Heart right ventricle (tissue), 16 donors: ENCODE results near the gene COL5A1. TPM values are rescaled to one million over a fixed set of nuclear protein-coding genes. Genes with fewer than 3 reads are reported as not detected.

Experiments
- ATAC-seq, 8 donors: fragments of 200-7000 bp; cut with Tn5 transposase; one replicate each; pipeline ENCODE4 v1.9.1; 2020; ENCODE audit warnings: mild to moderate bottlenecking in 8 of 8, moderate library complexity in 8 of 8, moderate number of reproducible peaks in 1 of 8
- DNase-seq, 2 donors: peaks; one replicate each; pipeline ENCODE4 v3.0.0-alpha.2; 2020
- H3K27ac ChIP-seq, 10 donors: fragments of 200-600 bp; sonication (generic) in 2 of 10; one replicate each; pipeline versions ENCODE4 v1.5.0 to v1.8.0; 2020 to 2022; ENCODE audit warnings: mild to moderate bottlenecking in 3 of 10
- H3K27me3 ChIP-seq, 7 donors: fragments of 200-600 bp; one replicate each; pipeline ENCODE4 v1.8.0; 2021 to 2022; ENCODE audit warnings: mild to moderate bottlenecking in 2 of 7
- H3K36me3 ChIP-seq, 9 donors: fragments of 200-600 bp; sonication (generic) in 1 of 9; one replicate each; pipeline versions ENCODE4 v1.5.0 to v1.8.0; 2020 to 2022; ENCODE audit warnings: mild to moderate bottlenecking in 2 of 9
- H3K4me1 ChIP-seq, 9 donors: fragments of 200-600 bp; sonication (generic) in 1 of 9; one replicate each; pipeline versions ENCODE4 v1.5.0 to v1.8.0; 2020 to 2022; ENCODE audit warnings: mild to moderate bottlenecking in 4 of 9
- H3K4me3 ChIP-seq, 10 donors: fragments of 200-600 bp; sonication (generic) in 2 of 10; one replicate each; pipeline versions ENCODE4 v1.5.0 to v1.8.0; 2020 to 2022; ENCODE audit warnings: mild to moderate bottlenecking in 7 of 10, moderate library complexity in 2 of 10
- H3K9me3 ChIP-seq, 11 donors: fragments of 200-600 bp in 10 of 11; sonication (generic) in 2 of 11; one replicate each; pipeline versions ENCODE4 v1.5.0 to v1.8.0; 2013 to 2022; ENCODE audit warnings: mild to moderate bottlenecking in 2 of 11, control low read depth in 1 of 11, moderate library complexity in 1 of 11
- CTCF ChIP-seq, 9 donors: fragments of 200-600 bp; sonication (generic) in 2 of 9; IDR thresholded peaks; one replicate each; pipeline versions ENCODE4 v1.5.0 to v1.8.0; 2021 to 2022; ENCODE audit warnings: antibody characterized with exemption in 9 of 9, mild to moderate bottlenecking in 5 of 9, moderate library complexity in 1 of 9
- WGBS, 2 donors: extraction: QIAGEN DNeasy Blood & Tissue Kit; methylation state at CpG; one replicate each; pipeline ENCODE4 v1.1.7; 2013; ENCODE audit warnings: inconsistent platforms in 1 of 2; 5-methylcytosine and 5-hydroxymethylcytosine counted together
- intact Hi-C, 10 donors: fragments of 100-400 bp; cut with DNase I; formaldehyde crosslinking; loops; one replicate each; pipeline versions ENCODE4 v1.11.1 to v1.14.2; 2022
- polyA plus RNA-seq, 2 donors: library from polyadenylated mRNA; stranded (reverse); fragments of 200-250 nt; gene quantifications; one replicate each; pipeline ENCODE4 v1.2.3, GENCODE V29; 2013
- total RNA-seq, 10 donors: library from RNA; stranded (reverse); fragmentation: NEBNext Ultra II Directional in 3 of 10; extraction: Animal tissue kit (Norgen Biotek cat#: 25700) in 3 of 10; gene quantifications; one replicate each; pipeline versions ENCODE4 v1.2.1 to v1.2.4, GENCODE V29; 2021 to 2023
- donor health status: Arrhythmogenic right ventricular cardiomyopathy.
- donor health status: ischemic (EF 13 %, LVEDD 7.1; RV severe dilation, severe dysfunction).
- donor health status: healthy with polysubstance abuse.
- donor health status: DM: no; HTN: yes; CAD: no.
- donor health status: DM: no; HTN: no; CAD: no.
- donor health status: ischemic (EF 25% LVEDD 6.9; RV normal size, moderate dysfunction).
- donor health status: ischemic (EF 25% LVEDD 5.7; RV mildly dilated, moderate dysfunction).
- donor health status: healthy.
- donor health status: DM: yes; HTN: yes; CAD: no.
- donor health status: Ischemic cardiomyopathy.
- donor health status: ischemic (EF 35%, LVEDD 5.7; RV mildly dilated, moderate dysfunction).
- donor health status: nonischemic (EF 11% LVEDD 7.7; RV severe dilation, severe dysfunction).
- donor health status: DM: yes; HTN: yes; CAD: no.
- donor health status: PGD.
- donor health status: ischemic (EF 29% LVEDD 5.4; RV normal size, mild dysfunction).
- donor health status: nonischemic (EF 23%, LVEDD 6.1; RV moderate dilation, normal function).

The COL5A1 gene
- total and polyA plus RNA-seq, 12 donors, result 8.1 to 60.0 (median 13.3) TPM

- H3K4me3 ChIP-seq, result no peak overlapping the region
- no peaks in the 10 kb centered on the region for H3K36me3 ChIP-seq
- ATAC-seq, result no peak
- TF ChIP-seq CTCF (IDR thresholded peaks at IDR 0.05), result no peak
- H3K9me3 ChIP-seq, result peaks cover 0 to 4% (median 0%) of the 10 kb centered on the region in 11 donors
- H3K4me1 ChIP-seq, result peaks cover 0 to 26% (median 5%) of the 10 kb centered on the region in 9 donors
- intact Hi-C loops, result no loop called here
- 96% methylated on average over 10 of the region's 10 CpGs for WGBS, 2 donors
- no peak overlapping the region for H3K27ac ChIP-seq
- no peak for DNase-seq
- H3K27me3 ChIP-seq, result peaks cover 0 to 41% (median 22%) of the 10 kb centered on the region in 7 donors
Observed at GRCh38 chr9:134600836-134601638, 40.6 kb upstream of the COL5A1 start.

- no peak for DNase-seq
- H3K27ac ChIP-seq, result peak overlapping the region in 1 of 10 donors; percentile 60
- WGBS, 2 donors, result 94 to 96% methylated on average over 7 of the region's 7 CpGs
Observed at GRCh38 chr9:134601764-134602163, 39.8 kb upstream of the COL5A1 start.

DNA sequence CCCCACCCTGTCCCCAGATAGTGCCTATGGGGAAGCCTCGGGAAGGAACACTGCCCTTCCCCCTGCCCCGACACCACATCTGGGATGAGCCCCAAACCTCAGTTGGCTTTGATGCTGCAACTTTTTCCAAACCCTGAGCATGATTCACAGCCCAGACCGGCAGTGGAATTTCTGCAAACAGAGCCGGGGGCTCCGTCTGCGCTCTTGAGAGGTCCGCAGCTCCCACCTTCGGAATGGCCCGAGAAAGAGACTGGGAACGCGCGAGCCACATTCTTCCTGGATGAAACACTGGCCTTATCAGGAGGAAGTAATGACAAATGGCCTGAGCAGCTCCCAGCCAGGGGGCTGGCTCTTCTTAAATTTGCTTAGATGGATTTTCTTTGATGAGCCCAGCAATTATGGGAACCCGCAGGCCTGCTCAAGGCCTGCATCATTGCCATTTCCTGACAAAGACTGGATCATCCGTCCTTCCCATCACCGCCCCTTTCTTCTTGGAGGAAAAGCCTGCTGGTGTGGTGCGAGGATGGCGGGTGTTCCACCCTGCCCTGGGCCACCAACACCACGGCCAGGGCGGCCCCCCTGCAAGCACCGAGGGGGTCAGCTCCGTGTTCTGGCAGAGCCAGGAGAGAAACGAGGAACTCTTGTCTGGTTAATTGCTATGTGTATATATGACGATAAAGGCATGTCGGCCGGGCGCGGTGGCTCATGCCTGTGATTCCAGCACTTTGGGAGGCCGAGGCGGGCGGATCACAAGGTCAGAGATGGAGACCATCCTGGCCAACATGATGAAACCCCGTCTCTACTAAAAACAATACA, 38.8 kb upstream of the COL5A1 start:
- Histone ChIP-seq H3K36me3 (no peaks in the 10 kb centered on the region), H3K27ac (peak overlapping the region in 4 of 10 donors; percentile 19 to 60 (median 42)), H3K9me3 (peaks cover 0 to 4% (median 0%) of the 10 kb centered on the region in 11 donors), H3K4me1 (peaks cover 0 to 24% (median 5%) of the 10 kb centered on the region in 9 donors), H3K27me3 (peaks cover 0 to 42% (median 22%) of the 10 kb centered on the region in 7 donors), H3K4me3 (no peak overlapping the region)
- intact Hi-C loops, result no loop called here
- no peak for TF ChIP-seq CTCF (IDR thresholded peaks at IDR 0.05)
- DNase-seq, result peak in 1 of 2 donors; percentile 36
- WGBS, 2 donors, result 42 to 47% methylated on average over 31 of the region's 31 CpGs
- peak in 7 of 8 donors; percentile 16 to 79 (median 61) for ATAC-seq

More at GRCh38 chr9:134601764-134602163, 39.8 kb upstream of the COL5A1 start:
- Histone ChIP-seq H3K27me3 (peaks cover 0 to 42% (median 22%) of the 10 kb centered on the region in 7 donors), H3K9me3 (peaks cover 0 to 4% (median 0%) of the 10 kb centered on the region in 11 donors), H3K36me3 (no peaks in the 10 kb centered on the region), H3K4me3 (no peak overlapping the region), H3K4me1 (peaks cover 0 to 26% (median 5%) of the 10 kb centered on the region in 9 donors)
- ATAC-seq, result no peak
- intact Hi-C loops, result no loop called here
- TF ChIP-seq CTCF (IDR thresholded peaks at IDR 0.05), result no peak

GRCh38 chr9:134604834-134605233, 36.8 kb upstream of the COL5A1 start:
- peaks cover 0 to 9% (median 0%) of the 10 kb centered on the region in 9 donors for H3K4me1 ChIP-seq
- H3K4me3 ChIP-seq, result no peak overlapping the region
- ATAC-seq (no peak), DNase-seq (peak in 1 of 2 donors; percentile 1)
- no peak for TF ChIP-seq CTCF (IDR thresholded peaks at IDR 0.05)
- 95% methylated on average over 12 of the region's 12 CpGs for WGBS, 2 donors
- intact Hi-C loops, result no loop called here
- peaks cover 0 to 4% (median 0%) of the 10 kb centered on the region in 11 donors for H3K9me3 ChIP-seq
- H3K36me3 ChIP-seq, result no peaks in the 10 kb centered on the region
- H3K27ac ChIP-seq, result no peak overlapping the region
- peaks cover 0 to 42% (median 27%) of the 10 kb centered on the region in 7 donors for H3K27me3 ChIP-seq
